Measurements from ENCODE around the gene ITM2B.

The ITM2B gene

GRCh38 chr13:48315969-48316650 is 83.1 kb downstream of the ITM2B start:
- Histone ChIP-seq H3K27me3 (ENCODE audit: insufficient read depth, poor library complexity, severe bottlenecking) (no peaks in the 10 kb centered on the region), H3K27ac (replicated peaks) (no peak overlapping the region), H3K4me3 (replicated peaks; ENCODE audit: insufficient read depth, low read length) (no peak overlapping the region)
- TF ChIP-seq POLR2AphosphoS5 (IDR thresholded peaks at IDR 0.05; ENCODE audit: low read depth) (no peak), GABPA (IDR thresholded peaks at IDR 0.05; ENCODE audit: low read depth) (no peak), REST (IDR thresholded peaks at IDR 0.05; ENCODE audit: insufficient replicate concordance, low read depth) (no peak), SPI1 (IDR thresholded peaks at IDR 0.05; ENCODE audit: borderline replicate concordance, low read depth) (no peak), CTCF (IDR thresholded peaks at IDR 0.05; ENCODE audit: insufficient read depth, low read length) (no peak)
- no peak for DNase-seq (ENCODE audit: low read depth in 1 of 2, low spot score in 1 of 2)

GRCh38 chr13:48316826-48317510 is 84.0 kb downstream of the ITM2B start:
- Histone ChIP-seq H3K27ac (replicated peaks) (no peak overlapping the region), H3K4me3 (replicated peaks; ENCODE audit: insufficient read depth, low read length) (no peak overlapping the region), H3K27me3 (ENCODE audit: insufficient read depth, poor library complexity, severe bottlenecking) (no peaks in the 10 kb centered on the region)
- DNase-seq (ENCODE audit: low read depth in 1 of 2, low spot score in 1 of 2), result no peak
- TF ChIP-seq GABPA (IDR thresholded peaks at IDR 0.05; ENCODE audit: low read depth), result no peak
- no peak for TF ChIP-seq REST (IDR thresholded peaks at IDR 0.05; ENCODE audit: insufficient replicate concordance, low read depth)

DNA sequence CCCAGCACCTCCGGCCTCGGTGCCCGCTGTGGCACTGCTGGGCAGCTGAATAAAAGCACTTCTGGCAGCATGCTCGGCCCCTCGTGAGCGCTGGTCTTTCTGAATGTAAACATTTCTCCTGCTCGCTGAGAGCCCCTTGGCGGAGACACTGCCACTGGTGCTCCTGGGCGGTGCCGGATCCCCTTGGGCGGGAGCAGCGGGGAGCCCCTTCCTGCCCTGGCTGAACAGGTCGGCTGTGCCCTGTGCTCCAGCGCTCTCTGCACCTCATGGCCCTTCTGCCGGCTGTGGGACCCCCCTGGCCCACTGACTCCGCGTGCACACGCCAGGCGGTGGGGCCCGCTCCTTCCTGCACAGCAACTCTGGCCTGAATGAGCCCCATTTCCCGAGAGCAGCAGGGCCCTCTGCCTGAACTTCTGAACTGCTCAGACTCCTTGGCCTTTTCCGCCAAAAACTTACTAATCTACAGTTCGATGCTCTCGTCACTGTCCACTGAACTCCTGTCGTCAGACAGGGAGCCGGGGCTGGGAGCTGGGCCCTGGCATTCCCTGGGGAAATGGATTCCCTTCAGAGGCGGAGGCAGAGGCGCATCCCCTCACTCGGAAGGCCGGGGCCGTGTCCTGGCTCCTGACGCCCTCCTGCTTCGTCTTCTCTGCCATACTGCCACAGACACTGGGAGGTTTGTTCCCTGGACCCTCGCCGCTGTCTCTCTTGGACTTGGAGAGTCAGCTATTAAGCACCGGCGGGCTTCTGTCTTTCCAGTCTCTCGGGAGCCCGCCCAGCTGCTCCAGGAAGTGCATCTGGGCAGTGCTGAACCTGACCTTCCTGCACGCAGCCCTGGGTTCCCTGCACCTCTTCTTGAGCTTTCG is 84.7 kb downstream of the ITM2B start:
- no peak for DNase-seq (ENCODE audit: low read depth in 1 of 2, low spot score in 1 of 2)

More for the DNA sequence above, 84.7 kb downstream of the ITM2B start:
- no peak for TF ChIP-seq REST (IDR thresholded peaks at IDR 0.05; ENCODE audit: insufficient replicate concordance, low read depth)
- no peak for TF ChIP-seq GABPA (IDR thresholded peaks at IDR 0.05; ENCODE audit: low read depth)
- no peak for TF ChIP-seq SPI1 (IDR thresholded peaks at IDR 0.05; ENCODE audit: borderline replicate concordance, low read depth)
- TF ChIP-seq POLR2AphosphoS5 (IDR thresholded peaks at IDR 0.05; ENCODE audit: low read depth), result no peak
- no peak for TF ChIP-seq CTCF (IDR thresholded peaks at IDR 0.05; ENCODE audit: insufficient read depth, low read length)
- Histone ChIP-seq H3K4me3 (replicated peaks; ENCODE audit: insufficient read depth, low read length) (no peak overlapping the region), H3K27ac (replicated peaks) (no peak overlapping the region), H3K27me3 (ENCODE audit: insufficient read depth, poor library complexity, severe bottlenecking) (no peaks in the 10 kb centered on the region)

Data from HL-60 (cell line).